NCI-H748 (cell line): ENCODE data around the gene CRY1.

Source experiments
- DNase-seq: peaks from one replicate; lab custom pipeline; 2025; ENCODE audit not compliant: unreplicated experiment; lab: John Stamatoyannopoulos, UW

CRY1 gene

GRCh38 chr12:106973545-106973944 is 119.8 kb downstream of the CRY1 start:
- no peak for DNase-seq

- no peak for DNase-seq
Measured at GRCh38 chr12:106971065-106971464, 122.3 kb downstream of the CRY1 start.

GRCh38 chr12:106964526-106964925 is 128.8 kb downstream of the CRY1 start:
- no peak for DNase-seq

GRCh38 chr12:106962286-106962685 is 131.1 kb downstream of the CRY1 start:
- DNase-seq, result no peak

GRCh38 chr12:106960443-106960842 is 132.9 kb downstream of the CRY1 start:
- DNase-seq, result no peak

- DNase-seq, result peak; percentile 6
Measured at GRCh38 chr12:106957583-106957982, 135.8 kb downstream of the CRY1 start.

- peak; percentile 88 for DNase-seq
Measured at GRCh38 chr12:106956048-106956578, 137.2 kb downstream of the CRY1 start.

GRCh38 chr12:106955377-106956047 is 137.8 kb downstream of the CRY1 start, which contains the start of gene TMEM263:
Gene TMEM263, plus strand, starts transcription at chr12:106955907. Its CDS starts 11,210 bp downstream, at chr12:106967117.
- peak; percentile 96 for DNase-seq

GRCh38 chr12:106954462-106955376 is 138.6 kb downstream of the CRY1 start:
- peak; percentile 64 for DNase-seq

GRCh38 chr12:106953352-106954250 is 139.7 kb downstream of the CRY1 start:
- no peak for DNase-seq

- DNase-seq, result no peak
Measured at GRCh38 chr12:106950591-106950990, 142.8 kb downstream of the CRY1 start.

GRCh38 chr12:106947461-106947860 is 145.9 kb downstream of the CRY1 start:
- DNase-seq, result no peak

GRCh38 chr12:106945261-106945851 is 148.0 kb downstream of the CRY1 start:
- DNase-seq, result no peak

- DNase-seq, result no peak
Measured at GRCh38 chr12:106942775-106943174, 150.6 kb downstream of the CRY1 start.

GRCh38 chr12:106941481-106942156 is 151.7 kb downstream of the CRY1 start:
- DNase-seq, result no peak
